GM12875 (cell line): ENCODE measurements around the gene DCHS2.

ENCODE experiments used
- H3K4me3 ChIP-seq: one replicate; pipeline ENCODE4 v1.5.1; 2011; ENCODE audit warnings: low read depth, low read length, control low read depth
- TF ChIP-seq, protein P1 (sequence below): IDR thresholded peaks from 2 replicates; pipeline ENCODE4 v1.5.1; 2011; ENCODE audit warnings: low read depth, mild to moderate bottlenecking, control low read depth, inconsistent platforms, low read length, moderate library complexity, borderline replicate concordance; ENCODE audit not compliant: insufficient read depth

Gene DCHS2

DNA sequence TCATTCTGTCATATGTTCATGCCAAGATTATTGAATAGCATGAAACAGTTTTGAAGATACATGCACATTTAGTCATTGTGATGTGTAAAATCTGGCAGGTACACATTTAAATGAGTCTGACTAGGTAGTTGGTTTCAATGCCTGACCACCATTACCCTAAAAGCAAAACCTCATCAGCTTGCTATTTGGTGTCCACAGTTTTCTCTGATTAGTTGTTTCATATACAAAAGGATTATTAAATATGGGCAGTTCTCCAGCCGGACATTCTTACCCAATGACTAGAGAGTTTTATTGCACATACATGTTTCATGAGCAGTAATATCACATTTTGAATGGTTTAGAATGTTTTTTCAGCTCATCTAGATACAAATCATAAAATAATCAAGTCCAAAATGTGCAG, 23.7 kb downstream of the DCHS2 start:
- H3K4me3 ChIP-seq = no peak overlapping the region
- TF ChIP-seq, protein P1, sequence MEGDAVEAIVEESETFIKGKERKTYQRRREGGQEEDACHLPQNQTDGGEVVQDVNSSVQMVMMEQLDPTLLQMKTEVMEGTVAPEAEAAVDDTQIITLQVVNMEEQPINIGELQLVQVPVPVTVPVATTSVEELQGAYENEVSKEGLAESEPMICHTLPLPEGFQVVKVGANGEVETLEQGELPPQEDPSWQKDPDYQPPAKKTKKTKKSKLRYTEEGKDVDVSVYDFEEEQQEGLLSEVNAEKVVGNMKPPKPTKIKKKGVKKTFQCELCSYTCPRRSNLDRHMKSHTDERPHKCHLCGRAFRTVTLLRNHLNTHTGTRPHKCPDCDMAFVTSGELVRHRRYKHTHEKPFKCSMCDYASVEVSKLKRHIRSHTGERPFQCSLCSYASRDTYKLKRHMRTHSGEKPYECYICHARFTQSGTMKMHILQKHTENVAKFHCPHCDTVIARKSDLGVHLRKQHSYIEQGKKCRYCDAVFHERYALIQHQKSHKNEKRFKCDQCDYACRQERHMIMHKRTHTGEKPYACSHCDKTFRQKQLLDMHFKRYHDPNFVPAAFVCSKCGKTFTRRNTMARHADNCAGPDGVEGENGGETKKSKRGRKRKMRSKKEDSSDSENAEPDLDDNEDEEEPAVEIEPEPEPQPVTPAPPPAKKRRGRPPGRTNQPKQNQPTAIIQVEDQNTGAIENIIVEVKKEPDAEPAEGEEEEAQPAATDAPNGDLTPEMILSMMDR = no peak

DNA sequence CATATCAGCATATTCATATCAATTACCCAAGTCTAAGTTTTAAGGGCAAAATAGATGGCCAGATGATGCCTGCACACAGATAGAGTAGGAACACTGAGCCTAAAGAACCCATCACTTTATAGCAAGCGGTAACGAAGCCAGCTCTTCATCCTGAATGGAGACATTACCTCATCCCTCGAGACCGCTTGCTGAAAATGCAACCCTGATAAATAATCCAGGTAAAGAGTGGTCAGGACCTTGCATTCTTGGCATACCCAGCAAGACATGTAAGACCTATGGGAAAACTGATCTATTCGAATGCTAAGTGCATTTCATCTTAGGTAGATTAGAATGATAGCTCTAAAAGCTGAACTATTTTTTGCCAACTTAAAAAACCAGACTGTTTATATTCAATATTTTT, 25.3 kb downstream of the DCHS2 start:
- TF ChIP-seq, protein P1 = no peak
- H3K4me3 ChIP-seq = no peak overlapping the region

DNA sequence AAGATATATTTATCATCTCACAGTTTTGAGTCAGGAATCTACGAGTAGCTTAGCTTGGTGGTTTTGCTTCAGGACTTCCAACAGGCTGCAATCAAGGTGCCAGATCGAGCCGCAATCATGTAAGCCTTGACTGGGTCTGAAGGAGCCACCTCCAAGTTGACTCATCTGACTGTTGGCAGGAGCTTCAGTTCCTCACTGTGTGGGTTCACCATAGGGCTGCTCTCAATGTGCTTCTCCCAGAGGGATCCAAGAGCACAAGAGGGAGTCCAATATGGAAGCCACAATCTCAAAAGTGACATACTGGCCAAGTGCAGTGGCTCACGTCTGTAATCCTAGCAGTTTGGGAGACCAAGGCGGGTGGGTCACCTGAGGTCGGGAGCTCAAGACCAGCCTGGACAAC, 26.5 kb downstream of the DCHS2 start:
- H3K4me3 ChIP-seq = no peak overlapping the region
- TF ChIP-seq, protein P1 = no peak

DNA sequence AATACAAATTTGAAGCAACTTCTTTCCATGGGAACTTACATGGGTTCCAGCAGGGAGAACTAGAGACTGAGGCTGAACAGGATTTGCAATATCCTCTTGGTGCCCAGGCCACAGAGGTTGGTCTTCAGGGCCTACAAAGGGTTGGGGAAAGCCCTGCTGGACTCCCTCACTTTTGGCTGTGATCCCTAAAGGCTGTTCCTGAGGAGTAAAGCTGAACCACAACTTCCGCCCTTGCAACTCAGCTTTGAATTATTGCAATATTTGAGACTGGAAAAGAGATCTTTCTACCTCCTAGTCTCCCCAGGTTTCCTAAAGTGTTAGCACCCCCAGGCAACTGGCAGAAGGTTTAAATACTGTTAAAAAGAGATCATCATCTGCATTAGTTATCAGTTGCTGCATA, 26.9 kb downstream of the DCHS2 start:
- H3K4me3 ChIP-seq = no peak overlapping the region
- TF ChIP-seq, protein P1 = no peak

DNA sequence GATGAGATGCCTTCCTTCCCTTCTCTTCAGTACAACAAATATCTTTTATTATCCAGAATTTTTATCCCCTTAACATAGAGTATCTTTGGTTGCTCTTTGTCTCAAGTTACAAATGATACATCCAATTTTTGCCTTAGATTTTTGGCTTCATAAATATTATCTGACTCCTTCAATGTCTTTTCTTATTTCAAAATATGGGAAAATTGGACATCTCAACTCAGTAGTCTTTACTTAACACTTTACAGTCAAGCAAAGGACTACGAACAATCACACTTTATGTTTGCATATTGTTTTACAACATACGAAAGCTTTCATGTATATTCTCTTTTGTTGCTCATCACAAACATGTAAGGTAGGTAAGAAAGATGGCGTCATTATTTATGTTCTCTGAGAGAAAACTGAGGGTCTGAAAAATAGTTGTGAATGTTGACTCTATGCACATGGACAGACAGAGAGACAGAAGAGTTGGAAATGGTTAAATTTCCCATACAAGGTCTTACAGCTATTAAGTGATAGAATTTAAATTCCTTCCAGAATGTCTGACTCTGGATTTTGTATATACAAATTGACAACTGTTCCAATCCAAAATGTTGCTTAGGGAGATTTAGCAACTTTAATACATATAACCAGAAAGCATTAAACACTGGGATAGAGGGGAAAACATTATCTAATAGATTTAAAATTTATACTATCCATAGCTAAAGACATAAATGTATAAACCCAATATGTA, 29.4 kb downstream of the DCHS2 start:
- no peak overlapping the region for H3K4me3 ChIP-seq
- TF ChIP-seq, protein P1 = no peak

DNA sequence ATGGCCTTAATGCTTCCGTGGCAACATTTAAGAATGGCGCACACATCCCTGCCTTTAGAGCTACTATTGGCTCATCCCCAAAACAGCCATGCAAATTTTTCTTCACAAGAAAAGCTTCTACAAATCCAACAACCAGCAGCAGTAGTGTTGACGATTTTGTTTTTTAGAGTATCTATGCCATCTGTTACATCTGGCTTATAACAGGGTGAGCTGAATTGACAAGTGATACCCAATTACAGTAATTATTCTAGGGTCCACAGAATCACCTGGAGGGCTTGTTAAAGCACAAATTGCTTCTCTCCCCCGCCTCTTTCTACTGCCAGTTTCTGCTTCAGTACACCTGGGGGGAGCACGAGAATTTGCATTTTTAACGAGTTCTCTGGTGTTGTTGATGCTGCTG, 34.1 kb downstream of the DCHS2 start:
- TF ChIP-seq, protein P1 = no peak
- H3K4me3 ChIP-seq = no peak overlapping the region

DNA sequence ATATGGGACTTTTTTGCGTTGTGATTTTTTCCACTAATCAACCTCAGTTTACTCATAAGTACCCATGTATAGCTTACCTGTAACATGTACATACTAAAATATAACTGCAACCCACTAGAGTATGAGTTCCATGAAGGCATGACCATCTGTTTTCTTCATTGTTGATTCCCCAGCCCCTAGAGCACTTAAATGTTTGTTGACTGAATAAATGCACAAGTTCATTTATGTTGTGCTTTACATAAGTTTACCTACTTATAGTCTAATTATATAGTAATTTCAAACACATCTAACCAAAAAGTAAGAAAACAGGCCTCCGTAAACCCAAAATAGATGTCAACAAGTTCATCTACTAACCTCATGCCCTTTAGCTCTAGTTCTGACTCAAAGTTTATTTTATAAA, 34.7 kb downstream of the DCHS2 start:
- TF ChIP-seq, protein P1 = no peak

More for the DNA sequence above, 34.7 kb downstream of the DCHS2 start:
- H3K4me3 ChIP-seq = no peak overlapping the region
